HCT116 (cell line): ENCODE measurements around the gene SLC27A1. TPM values are rescaled to one million over a fixed set of nuclear protein-coding genes. Genes with fewer than 3 reads are reported as not detected.

Experiments
- ATAC-seq: fragments of 200-7000 bp; cut with Tn5 transposase; 2 replicates; pipeline ENCODE4 v1.9.1; 2020; ENCODE audit warnings: mild to moderate bottlenecking, moderate library complexity
- BruUV-seq: library from RNA; stranded (reverse); fragments of 400-500 nt; replicated peaks from 2 replicates; lab custom pipeline; 2021; lab: Mats Ljungman, UMichigan
- CTCF ChIA-PET: fragments of 300-600 bp; sonication (Branson Sonifier 250); formaldehyde crosslinking; loops from one replicate; lab custom pipeline; 2021; ENCODE audit warnings: antibody characterized with exemption; lab: Charles Lee
- POLR2A ChIA-PET: fragments of 300-600, 350-600 bp; sonication (Branson Sonifier 250); formaldehyde crosslinking; loops from one replicate; lab custom pipeline; 2021; ENCODE audit warnings: antibody characterized with exemption; lab: Charles Lee
- RAD21 ChIA-PET, 2 experiments: fragments of 300-600 bp; sonication (Branson Sonifier 250); formaldehyde crosslinking; loops; one replicate each; lab custom pipeline; 2023; ENCODE audit warnings: low total read pairs in 2 of 2; ENCODE audit not compliant: uncharacterized antibody in 2 of 2, unreplicated experiment in 2 of 2, low non-redundant PET in 1 of 2; lab: Charles Lee
- DNase-seq: peaks from one replicate; pipeline ENCODE4 v3.0.0-alpha.2; 2010; ENCODE audit warnings: low read depth, low spot score
- H2AFZ ChIP-seq: fragments of 200-600 bp; shearing (Covaris generic), sonication (generic); 2 replicates; pipeline ENCODE4 v1.6.1; 2017; ENCODE audit warnings: low read depth, mixed run types, mixed read lengths, antibody characterized with exemption, low read length; ENCODE audit not compliant: poor library complexity, severe bottlenecking
- H3K27ac ChIP-seq: 2 replicates; pipeline ENCODE4 v1.5.1; 2012; ENCODE audit warnings: low read depth, low read length
- H3K27me3 ChIP-seq: fragments of 200-600 bp; sonication (generic); 2 replicates; pipeline ENCODE4 v1.6.1; 2016; ENCODE audit warnings: mixed run types, low read length, mixed read lengths; ENCODE audit not compliant: insufficient read depth
- H3K36me3 ChIP-seq, 2 experiments: fragments of 200-500 bp in 1 of 2; fragments of 200-600 bp in 1 of 2; sonication (Bioruptor generic) in 1 of 2; sonication (generic) in 1 of 2; 2 replicates each; pipeline versions ENCODE4 v1.5.1 to v1.6.1; 2014 to 2016; ENCODE audit warnings: low read length in 2 of 2, inconsistent platforms in 1 of 2, mixed read lengths in 1 of 2, mixed run types in 1 of 2; ENCODE audit not compliant: insufficient read depth in 2 of 2, control insufficient read depth in 1 of 2
- H3K4me1 ChIP-seq, 2 experiments: fragments of 200-600 bp in 1 of 2; sonication (generic) in 1 of 2; 2 replicates each; pipeline versions ENCODE4 v1.5.1 to v1.6.1; 2012 to 2017; ENCODE audit warnings: low read length in 2 of 2, inconsistent platforms in 1 of 2, mild to moderate bottlenecking in 1 of 2, mixed read lengths in 1 of 2, mixed run types in 1 of 2, moderate library complexity in 1 of 2; ENCODE audit not compliant: insufficient read depth in 2 of 2, control insufficient read depth in 1 of 2
- H3K4me2 ChIP-seq: fragments of 200-600 bp; sonication (generic); 2 replicates; pipeline ENCODE4 v1.6.1; 2017; ENCODE audit warnings: mixed run types, low read length, mixed read lengths
- H3K4me3 ChIP-seq, 2 experiments: fragments of 200-600 bp in 1 of 2; sonication (generic) in 1 of 2; replicated peaks in 1 of 2; 2 replicates each; pipeline ENCODE4 v1.5.1; 2011 to 2016; ENCODE audit warnings: low read length in 2 of 2, control low read depth in 1 of 2, low read depth in 1 of 2, mild to moderate bottlenecking in 1 of 2, mixed read lengths in 1 of 2, mixed run types in 1 of 2
- H3K79me2 ChIP-seq: fragments of 200-600 bp; sonication (generic); 2 replicates; pipeline ENCODE4 v1.6.1; 2017; ENCODE audit warnings: mild to moderate bottlenecking, mixed run types, low read length, moderate library complexity, mixed read lengths; ENCODE audit not compliant: insufficient read depth
- H3K9ac ChIP-seq: fragments of 200-600 bp; sonication (generic); 2 replicates; pipeline ENCODE4 v1.6.1; 2016; ENCODE audit warnings: low read length, mixed read lengths
- H3K9me2 ChIP-seq: fragments of 200-600 bp; sonication (generic), shearing (Covaris generic); 2 replicates; pipeline ENCODE4 v1.6.1; 2017; ENCODE audit warnings: mixed run types, mild to moderate bottlenecking, moderate library complexity; ENCODE audit not compliant: insufficient read depth
- H3K9me3 ChIP-seq, 2 experiments: fragments of 200-500 bp in 1 of 2; fragments of 200-600 bp in 1 of 2; sonication (Bioruptor generic) in 1 of 2; sonication (generic) in 1 of 2; 2 replicates each; pipeline ENCODE4 v1.6.1; 2014 to 2017; ENCODE audit warnings: low read length in 2 of 2, mixed read lengths in 2 of 2, inconsistent platforms in 1 of 2, low read depth in 1 of 2, mild to moderate bottlenecking in 1 of 2, mixed run types in 1 of 2, moderate library complexity in 1 of 2; ENCODE audit not compliant: control insufficient read depth in 1 of 2, insufficient read depth in 1 of 2
- H4K20me1 ChIP-seq: fragments of 200-600 bp; sonication (generic), shearing (Covaris generic); 2 replicates; pipeline ENCODE4 v1.6.1; 2017; ENCODE audit warnings: mixed run types, mild to moderate bottlenecking, moderate library complexity; ENCODE audit not compliant: insufficient read depth
- CTCF ChIP-seq, 3 experiments: fragments of 200-600 bp in 1 of 3; sonication (generic) in 1 of 3; IDR thresholded peaks in 2 of 3; conservative IDR thresholded peaks in 1 of 3; 2 replicates each; pipeline ENCODE4 v1.5.1; 2012 to 2017; ENCODE audit warnings: low read depth in 2 of 3, low read length in 2 of 3, antibody characterized with exemption in 1 of 3, borderline replicate concordance in 1 of 3, control low read depth in 1 of 3, mild to moderate bottlenecking in 1 of 3, mixed read lengths in 1 of 3, mixed run types in 1 of 3, moderate library complexity in 1 of 3; ENCODE audit not compliant: insufficient read depth in 1 of 3
- EGR1 ChIP-seq: IDR thresholded peaks from 2 replicates; pipeline ENCODE4 v1.6.1; 2012; ENCODE audit warnings: low read depth
- FOSL1 ChIP-seq: IDR thresholded peaks from 2 replicates; pipeline ENCODE4 v1.6.1; 2012; ENCODE audit warnings: low read depth
- JUND ChIP-seq: IDR thresholded peaks from 2 replicates; pipeline ENCODE4 v1.6.1; 2012
- MAX ChIP-seq: IDR thresholded peaks from 2 replicates; pipeline ENCODE4 v1.6.1; 2012
- POLR2A ChIP-seq: IDR thresholded peaks from 2 replicates; pipeline ENCODE4 v1.7.0; 2011; ENCODE audit warnings: borderline replicate concordance; ENCODE audit not compliant: insufficient read depth, insufficient read length; ENCODE audit errors: extremely low read depth
- POLR2AphosphoS5 ChIP-seq: IDR thresholded peaks from 2 replicates; pipeline ENCODE4 v1.6.1; 2011; ENCODE audit warnings: mild to moderate bottlenecking, low read depth, low read length, moderate library complexity
- RAD21 ChIP-seq: IDR thresholded peaks from 2 replicates; pipeline ENCODE4 v1.6.1; 2012; ENCODE audit warnings: low read depth, mild to moderate bottlenecking
- REST ChIP-seq: IDR thresholded peaks from 2 replicates; pipeline ENCODE4 v1.6.1; 2012; ENCODE audit warnings: low read depth
- SP1 ChIP-seq: IDR thresholded peaks from 2 replicates; pipeline ENCODE4 v1.6.1; 2012; ENCODE audit warnings: low read depth
- ZFX ChIP-seq: fragments of 450-650 bp; IDR thresholded peaks from 2 replicates; pipeline ENCODE4 v1.6.1; 2017
- intact Hi-C: fragments of 100-400 bp; cut with micrococcal nuclease; formaldehyde crosslinking; loops from 2 replicates; pipeline ENCODE4 v1.10.0; 2022
- total RNA-seq: library from RNA; stranded (reverse); gene quantifications from one replicate; pipeline ENCODE4 v1.2.1, GENCODE V29; 2021; ENCODE audit not compliant: unreplicated experiment

The SLC27A1 gene
- total RNA-seq, 1 experiment from 2014 or later: 22.5 TPM

- TF ChIP-seq CTCF (IDR thresholded peaks at IDR 0.05 in 2 of 3, conservative IDR thresholded peaks at IDR 0.05 in 1 of 3; ENCODE audit: borderline replicate concordance in 1 of 3, insufficient read depth in 1 of 3, low read depth in 2 of 3, low read length in 2 of 3) (no peak), POLR2AphosphoS5 (no peak), SP1 (no peak), ZFX (no peak), EGR1 (no peak), JUND (no peak), REST (no peak)
Observed at GRCh38 chr19:17530586-17530985, 60.3 kb downstream of the SLC27A1 start (continued).

GRCh38 chr19:17532116-17532515 is 61.8 kb downstream of the SLC27A1 start:
- H4K20me1 ChIP-seq: no peaks in the 10 kb centered on the region
- no TSS peak for BruUV-seq
- no peaks in the 10 kb centered on the region for H3K79me2 ChIP-seq
- H3K27me3 ChIP-seq: no peaks in the 10 kb centered on the region
- intact Hi-C loops: no loop called here
- H3K36me3 ChIP-seq: no peaks in the 10 kb centered on the region
- no peaks in the 10 kb centered on the region for H3K9me3 ChIP-seq
- H3K9me2 ChIP-seq: no peaks in the 10 kb centered on the region
- ChIA-PET RAD21 (no interaction called here), POLR2A (no interaction called here), CTCF (no interaction called here)
- H3K27ac ChIP-seq: no peak overlapping the region
- no peak overlapping the region for H2AFZ ChIP-seq
- H3K4me3 ChIP-seq: no peak overlapping the region
- no peak overlapping the region for H3K4me2 ChIP-seq
- ATAC-seq (no peak), DNase-seq (no peak)
- no peak overlapping the region for H3K9ac ChIP-seq
- no peak for TF ChIP-seq MAX
- TF ChIP-seq ZFX: no peak
- TF ChIP-seq POLR2A: no peak
- TF ChIP-seq RAD21: no peak
- TF ChIP-seq POLR2AphosphoS5: no peak
- TF ChIP-seq JUND: no peak
- TF ChIP-seq FOSL1: no peak
- H3K4me1 ChIP-seq: peaks cover 3 to 9% of the 10 kb centered on the region in 2 experiments; a peak in 2 of 4 replicates
